Measurements from ENCODE around the gene TENM4. TPM values are rescaled to one million over a fixed set of nuclear protein-coding genes. Genes with fewer than 3 reads are reported as not detected.

The TENM4 gene
- total and polyA plus RNA-seq, 10 of the 15 experiments (the other 5 are each of a cell fraction or from before 2014, with no cell fraction given) = 0.03 to 0.12 (median 0.06) TPM; not detected in 7

DNA sequence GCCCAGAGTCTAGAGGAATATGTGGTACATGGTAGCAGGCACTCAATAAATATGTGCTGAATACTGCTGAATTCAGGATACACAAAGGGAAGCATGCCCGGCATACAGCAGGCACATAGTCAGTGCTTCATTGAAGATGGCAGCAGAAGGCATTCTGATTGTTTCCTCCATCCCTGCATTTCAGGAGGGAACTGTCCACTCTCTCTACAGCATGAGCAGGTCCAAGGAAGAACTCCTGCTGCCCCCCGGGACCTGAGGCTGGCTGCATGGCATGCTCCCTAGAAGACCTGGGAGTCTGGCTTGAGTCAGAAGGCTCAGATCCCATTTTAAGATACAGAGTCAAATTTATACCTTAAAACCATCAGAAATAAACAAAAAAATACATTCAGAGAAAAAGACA, 546.8 kb downstream of the TENM4 start (continued):
- TF ChIP-seq, protein P1, sequence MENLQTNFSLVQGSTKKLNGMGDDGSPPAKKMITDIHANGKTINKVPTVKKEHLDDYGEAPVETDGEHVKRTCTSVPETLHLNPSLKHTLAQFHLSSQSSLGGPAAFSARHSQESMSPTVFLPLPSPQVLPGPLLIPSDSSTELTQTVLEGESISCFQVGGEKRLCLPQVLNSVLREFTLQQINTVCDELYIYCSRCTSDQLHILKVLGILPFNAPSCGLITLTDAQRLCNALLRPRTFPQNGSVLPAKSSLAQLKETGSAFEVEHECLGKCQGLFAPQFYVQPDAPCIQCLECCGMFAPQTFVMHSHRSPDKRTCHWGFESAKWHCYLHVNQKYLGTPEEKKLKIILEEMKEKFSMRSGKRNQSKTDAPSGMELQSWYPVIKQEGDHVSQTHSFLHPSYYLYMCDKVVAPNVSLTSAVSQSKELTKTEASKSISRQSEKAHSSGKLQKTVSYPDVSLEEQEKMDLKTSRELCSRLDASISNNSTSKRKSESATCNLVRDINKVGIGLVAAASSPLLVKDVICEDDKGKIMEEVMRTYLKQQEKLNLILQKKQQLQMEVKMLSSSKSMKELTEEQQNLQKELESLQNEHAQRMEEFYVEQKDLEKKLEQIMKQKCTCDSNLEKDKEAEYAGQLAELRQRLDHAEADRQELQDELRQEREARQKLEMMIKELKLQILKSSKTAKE (IDR thresholded peaks at IDR 0.05; ENCODE audit: low read depth, poor library complexity, severe bottlenecking) = no peak
- TF ChIP-seq CHD2 (IDR thresholded peaks at IDR 0.05; ENCODE audit: borderline replicate concordance, low read depth, low read length) (no peak), IKZF1 (conservative IDR thresholded peaks at IDR 0.05) (no peak), KAT2A (conservative IDR thresholded peaks at IDR 0.05; ENCODE audit: control insufficient read depth, low read depth, low read length) (no peak), ZZZ3 (IDR thresholded peaks at IDR 0.05; ENCODE audit: control insufficient read depth, insufficient read length, low read depth) (no peak), CUX1 (IDR thresholded peaks at IDR 0.05; ENCODE audit: insufficient replicate concordance, low read depth, low read length) (no peak), BHLHE40 (IDR thresholded peaks at IDR 0.05; ENCODE audit: borderline replicate concordance in 1 of 2, low read depth in 2 of 2, low read length in 1 of 2) (no peak), SIN3A (IDR thresholded peaks at IDR 0.05; ENCODE audit: low read depth, low read length) (no peak), SREBF2 (IDR thresholded peaks at IDR 0.05; ENCODE audit: low read length) (no peak), EED (IDR thresholded peaks at IDR 0.05; ENCODE audit: low read depth) (no peak)
